Neutrophil (primary cell): Measurements from ENCODE around the gene ATF7IP2.
"Not testable (repeated sequence)": the region's sequence is repeated elsewhere in the genome, so short reads cannot be mapped to it uniquely, and the experiment has no call there.

Experiments
- H3K27ac ChIP-seq: fragments of 200-600 bp; sonication (generic); 2 replicates; pipeline ENCODE4 v1.5.1; 2016; ENCODE audit warnings: mild to moderate bottlenecking, moderate library complexity
- H3K27me3 ChIP-seq: fragments of 200-600 bp; sonication (generic); 2 replicates; pipeline ENCODE4 v1.6.0; 2016; ENCODE audit warnings: mild to moderate bottlenecking
- H3K36me3 ChIP-seq: fragments of 200-600 bp; sonication (generic); 2 replicates; pipeline ENCODE4 v1.5.1; 2017
- H3K4me1 ChIP-seq, 2 experiments: fragments of 200-600 bp in 1 of 2; sonication (generic) in 1 of 2; 1 replicate in 1 of 2; 2 replicates in 1 of 2; pipeline versions ENCODE4 v1.5.1 to v1.6.1; 2013 to 2016; ENCODE audit warnings: low read depth in 1 of 2, low read length in 1 of 2, mild to moderate bottlenecking in 1 of 2, moderate library complexity in 1 of 2; ENCODE audit not compliant: control insufficient read depth in 1 of 2, insufficient read depth in 1 of 2
- H3K4me3 ChIP-seq, 2 experiments: fragments of 200-600 bp in 1 of 2; sonication (generic) in 1 of 2; 1 replicate in 1 of 2; 2 replicates in 1 of 2; pipeline ENCODE4 v1.5.1; 2013 to 2016; ENCODE audit warnings: low read depth in 1 of 2, low read length in 1 of 2, mild to moderate bottlenecking in 1 of 2, moderate library complexity in 1 of 2
- H3K9me3 ChIP-seq: fragments of 200-600 bp; sonication (generic); 2 replicates; pipeline ENCODE4 v1.5.1; 2016
- CTCF ChIP-seq: fragments of 200-600 bp; sonication (generic); IDR thresholded peaks from 2 replicates; pipeline ENCODE4 v1.5.1; 2016; ENCODE audit warnings: antibody characterized with exemption

Gene ATF7IP2

DNA sequence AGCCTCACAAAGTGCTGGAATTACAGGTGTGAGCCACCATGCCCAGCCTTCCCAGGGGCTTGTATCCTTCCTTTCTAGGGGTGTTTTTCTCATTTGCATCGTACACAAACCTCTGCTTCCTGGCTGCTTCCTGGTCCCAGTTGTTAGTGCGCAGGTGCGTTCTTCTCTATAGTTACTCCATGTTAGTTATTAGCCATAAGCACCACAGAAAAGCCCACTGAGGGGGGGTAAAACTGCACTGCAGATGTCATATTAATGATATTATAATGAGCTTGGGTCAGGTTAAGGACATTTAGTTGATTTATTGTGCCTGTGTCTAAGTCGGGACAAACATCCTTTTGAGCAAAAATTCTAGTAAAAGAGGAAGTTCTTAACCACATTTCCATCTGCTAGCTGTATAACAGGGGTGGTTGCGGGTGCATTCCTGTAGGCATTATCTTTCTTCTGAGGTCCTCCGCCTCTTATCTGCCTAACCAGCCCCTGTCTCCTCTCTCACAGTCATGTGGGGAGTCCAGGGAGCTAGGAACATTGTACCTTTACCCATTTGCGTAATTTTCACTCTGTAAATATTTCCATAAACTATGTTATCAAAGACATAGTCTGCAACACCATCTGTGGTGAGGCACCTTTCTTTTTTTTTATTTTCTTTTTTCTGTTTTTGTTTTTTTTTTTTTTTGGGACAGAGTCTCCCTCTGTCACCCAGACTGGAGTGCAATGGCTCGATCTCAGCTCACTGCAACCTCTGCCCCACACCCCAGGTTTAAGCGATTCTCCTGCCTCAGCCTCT, 23.6 kb upstream of the ATF7IP2 start:
- TF ChIP-seq CTCF, result no peak
- no peak overlapping the region for H3K27ac ChIP-seq

DNA sequence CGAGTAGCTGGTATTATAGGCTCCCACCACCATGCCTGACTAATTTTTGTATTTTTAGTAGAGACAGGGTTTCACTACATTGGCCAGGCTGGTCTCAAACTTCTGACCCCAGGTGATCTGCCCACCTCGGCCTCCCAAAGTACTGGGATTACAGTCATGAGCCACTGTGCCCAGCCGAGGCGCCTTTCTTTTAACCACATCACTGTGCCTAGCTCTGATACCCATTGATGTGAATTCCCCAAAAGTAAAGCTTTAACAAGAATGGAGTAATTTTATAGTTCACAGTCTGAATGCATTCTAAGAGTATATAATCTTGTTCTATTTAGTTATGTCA, 23.0 kb upstream of the ATF7IP2 start:
- H3K27ac ChIP-seq, H3K36me3 ChIP-seq, H3K4me1 ChIP-seq: not testable (repeated sequence)

More for the DNA sequence above, 23.6 kb upstream of the ATF7IP2 start:
- Histone ChIP-seq H3K27me3 (no peaks in the 10 kb centered on the region), H3K4me1 (no peaks in the 10 kb centered on the region), H3K4me3 (no peak overlapping the region), H3K36me3 (no peaks in the 10 kb centered on the region), H3K9me3 (no peaks in the 10 kb centered on the region)

GRCh38 chr16:10366619-10367018, 19.2 kb upstream of the ATF7IP2 start:
- H3K4me1 ChIP-seq, H3K27me3 ChIP-seq, H3K36me3 ChIP-seq, H3K4me3 ChIP-seq, H3K9me3 ChIP-seq, H3K27ac ChIP-seq: not testable (repeated sequence)

More for the DNA sequence above, 23.0 kb upstream of the ATF7IP2 start:
- not testable (repeated sequence) for H3K9me3 ChIP-seq, H3K27me3 ChIP-seq, H3K4me3 ChIP-seq

DNA sequence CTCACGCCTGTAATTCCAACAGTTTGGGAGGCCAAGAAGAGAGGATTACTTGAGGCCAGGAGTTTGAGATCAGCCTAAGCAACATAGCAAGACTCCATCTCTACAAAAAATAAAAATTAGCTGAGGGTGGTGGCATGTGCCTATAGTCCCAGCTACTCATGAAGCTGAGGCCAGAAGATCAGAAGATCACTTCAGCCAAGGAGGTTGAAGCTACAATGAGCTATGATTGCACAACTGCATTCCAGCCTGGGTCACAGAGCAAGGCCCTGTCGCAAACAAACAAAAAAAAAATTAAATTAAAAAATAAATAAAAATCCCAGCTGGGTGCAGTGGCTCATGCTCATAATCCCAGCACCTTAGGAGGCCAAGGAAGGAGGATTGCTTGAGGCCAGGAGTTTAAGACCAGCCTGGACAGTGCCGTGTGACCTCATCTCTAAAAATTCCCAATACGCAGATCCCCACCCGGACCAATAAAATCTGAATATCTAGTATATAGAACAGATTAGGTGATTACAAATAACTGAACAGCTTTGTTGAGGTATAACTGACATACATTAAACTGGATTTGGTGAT, 18.2 kb upstream of the ATF7IP2 start:
- no peaks in the 10 kb centered on the region for H3K9me3 ChIP-seq
- no peak overlapping the region for H3K4me3 ChIP-seq
- TF ChIP-seq CTCF, result no peak
- no peaks in the 10 kb centered on the region for H3K27me3 ChIP-seq
- H3K27ac ChIP-seq, result no peak overlapping the region
- H3K36me3 ChIP-seq, result no peaks in the 10 kb centered on the region
- H3K4me1 ChIP-seq, result no peaks in the 10 kb centered on the region

GRCh38 chr16:10368969-10369551, 16.8 kb upstream of the ATF7IP2 start:
- Histone ChIP-seq H3K36me3 (no peaks in the 10 kb centered on the region), H3K4me3 (no peak overlapping the region), H3K27ac (no peak overlapping the region), H3K4me1 (no peaks in the 10 kb centered on the region), H3K27me3 (no peaks in the 10 kb centered on the region), H3K9me3 (no peaks in the 10 kb centered on the region)
- no peak for TF ChIP-seq CTCF

DNA sequence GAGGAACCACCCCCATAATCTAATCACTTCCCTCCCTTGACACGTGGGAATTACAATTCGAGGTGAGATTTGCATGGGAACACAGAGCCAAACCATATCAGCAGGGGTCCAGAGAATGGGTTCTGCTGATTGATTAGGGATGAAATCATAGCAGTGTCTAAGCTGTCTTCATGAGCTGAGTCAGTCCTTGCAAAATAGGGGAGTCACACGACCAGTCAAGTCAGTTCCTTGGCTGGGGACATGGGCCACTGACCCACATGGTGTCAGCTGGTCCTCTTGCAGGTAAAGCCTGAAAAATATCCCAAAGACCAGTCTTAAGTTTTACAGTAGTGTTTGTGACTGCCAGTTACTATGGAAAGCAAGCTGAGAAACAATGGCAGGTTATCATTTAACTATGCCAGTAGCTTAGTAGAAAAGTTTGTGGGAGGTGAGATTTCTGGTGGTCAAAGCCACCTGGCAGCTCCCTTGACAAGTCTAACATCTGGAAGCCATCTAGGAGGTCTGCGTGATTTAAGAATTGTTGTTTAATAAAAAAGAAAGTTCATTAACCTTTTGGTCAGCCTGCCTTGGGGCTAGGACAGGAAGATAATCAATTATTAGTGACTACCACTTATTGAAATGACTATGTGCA, 15.7 kb upstream of the ATF7IP2 start:
- H3K9me3 ChIP-seq, result no peaks in the 10 kb centered on the region
- H3K36me3 ChIP-seq, result no peaks in the 10 kb centered on the region
- no peaks in the 10 kb centered on the region for H3K4me1 ChIP-seq
- H3K27ac ChIP-seq, result no peak overlapping the region
- no peak for TF ChIP-seq CTCF
- H3K27me3 ChIP-seq, result no peaks in the 10 kb centered on the region
- H3K4me3 ChIP-seq, result no peak overlapping the region
